ENCODE results near the gene OBP2A. TPM values are rescaled to one million over a fixed set of nuclear protein-coding genes. Genes with fewer than 3 reads are reported as not detected.

OBP2A gene
- total RNA-seq, 1 donor from 2014 or later, result not detected

DNA sequence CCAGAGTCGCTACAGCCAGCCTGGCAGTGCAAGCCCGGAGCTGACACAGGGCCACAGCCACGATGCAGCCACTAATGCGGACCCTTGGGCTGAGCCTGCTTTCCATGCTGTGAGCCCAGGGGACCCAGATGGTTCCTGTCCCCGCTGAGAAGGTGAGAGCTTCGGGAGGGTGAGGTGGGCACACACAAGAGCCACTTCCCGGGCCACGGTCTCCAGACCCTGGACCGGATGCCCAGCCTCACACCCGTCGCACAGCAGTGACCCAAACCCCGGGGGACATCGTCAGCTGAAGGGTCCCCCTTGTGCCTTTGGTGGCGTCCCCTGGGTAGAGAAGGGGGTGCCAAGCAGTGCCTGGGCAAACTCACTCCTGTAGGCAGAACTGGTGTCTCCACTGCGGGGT is 29.0 kb downstream of the OBP2A start:
- no peaks in the 10 kb centered on the region for H3K4me1 Mint-ChIP-seq (ENCODE audit: low read depth, unreplicated experiment)
- no peak overlapping the region for H3K9ac ChIP-seq (ENCODE audit: low read length)
- no peaks in the 10 kb centered on the region for H3K36me3 Mint-ChIP-seq (ENCODE audit: low read depth, unreplicated experiment)

DNA sequence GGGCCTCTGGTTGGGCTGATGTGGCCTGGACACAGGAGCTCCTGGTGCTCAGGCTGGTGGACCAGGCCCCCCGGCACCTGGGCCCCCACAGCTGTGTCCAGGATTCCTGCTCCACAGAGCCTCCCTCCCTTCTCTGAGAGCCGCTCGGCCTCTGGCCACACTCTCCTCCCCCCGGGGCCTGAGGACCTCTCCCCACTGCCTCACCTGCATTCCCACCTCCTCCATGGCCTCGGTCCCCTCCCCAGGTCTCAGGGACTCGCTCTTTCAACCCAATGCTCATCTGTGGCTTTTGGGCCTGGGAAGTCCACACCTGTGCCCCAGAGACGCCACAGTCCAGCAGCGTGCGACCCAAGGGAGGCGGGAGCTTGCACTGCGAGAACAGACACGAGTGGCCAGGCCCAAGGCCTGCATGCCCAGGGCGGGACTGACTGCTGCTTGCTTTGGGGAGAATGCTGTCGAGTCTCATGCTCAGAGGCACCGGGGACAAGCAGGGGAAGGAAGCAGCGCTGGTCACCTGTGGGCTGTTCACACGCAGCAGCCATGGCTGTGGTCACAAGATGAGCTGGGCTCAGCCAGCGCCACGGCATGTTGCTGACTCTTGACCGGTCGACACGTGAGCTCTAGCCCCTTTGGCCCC is 30.2 kb downstream of the OBP2A start:
- FAIRE-seq (no peak), DNase-seq (ENCODE audit: low read depth) (no peak)
- no peaks in the 10 kb centered on the region for H4K20me1 ChIP-seq (ENCODE audit: insufficient read depth, low read length)
- Mint-ChIP-seq H3K9me3 (ENCODE audit: unreplicated experiment) (no peaks in the 10 kb centered on the region), H3K4me1 (ENCODE audit: low read depth, unreplicated experiment) (no peaks in the 10 kb centered on the region), H3K4me3 (ENCODE audit: unreplicated experiment) (no peak overlapping the region), H3K27ac (ENCODE audit: unreplicated experiment) (no peak overlapping the region), H3K27me3 (ENCODE audit: low read depth, unreplicated experiment) (peaks cover 16% of the 10 kb centered on the region), H3K36me3 (ENCODE audit: low read depth, unreplicated experiment) (no peaks in the 10 kb centered on the region)
- H3K4me3 ChIP-seq (ENCODE audit: insufficient read depth, low read depth, low read length), result no peak overlapping the region
- H3K4me1 ChIP-seq (ENCODE audit: insufficient read depth, low read length), result no peaks in the 10 kb centered on the region
- H2AFZ ChIP-seq (ENCODE audit: low read depth, low read length), result no peak overlapping the region
- H3K9me3 ChIP-seq (ENCODE audit: insufficient read depth, low read depth, low read length), result peaks cover 3% of the 10 kb centered on the region
- H3K27ac ChIP-seq (ENCODE audit: low read depth, low read length), result no peak overlapping the region
- H3K9ac ChIP-seq (ENCODE audit: low read length), result no peak overlapping the region
- H3K27me3 ChIP-seq (ENCODE audit: insufficient read depth, low read length), result no peaks in the 10 kb centered on the region
- H3K4me2 ChIP-seq (ENCODE audit: low read length), result no peak overlapping the region
- TF ChIP-seq, protein P1, sequence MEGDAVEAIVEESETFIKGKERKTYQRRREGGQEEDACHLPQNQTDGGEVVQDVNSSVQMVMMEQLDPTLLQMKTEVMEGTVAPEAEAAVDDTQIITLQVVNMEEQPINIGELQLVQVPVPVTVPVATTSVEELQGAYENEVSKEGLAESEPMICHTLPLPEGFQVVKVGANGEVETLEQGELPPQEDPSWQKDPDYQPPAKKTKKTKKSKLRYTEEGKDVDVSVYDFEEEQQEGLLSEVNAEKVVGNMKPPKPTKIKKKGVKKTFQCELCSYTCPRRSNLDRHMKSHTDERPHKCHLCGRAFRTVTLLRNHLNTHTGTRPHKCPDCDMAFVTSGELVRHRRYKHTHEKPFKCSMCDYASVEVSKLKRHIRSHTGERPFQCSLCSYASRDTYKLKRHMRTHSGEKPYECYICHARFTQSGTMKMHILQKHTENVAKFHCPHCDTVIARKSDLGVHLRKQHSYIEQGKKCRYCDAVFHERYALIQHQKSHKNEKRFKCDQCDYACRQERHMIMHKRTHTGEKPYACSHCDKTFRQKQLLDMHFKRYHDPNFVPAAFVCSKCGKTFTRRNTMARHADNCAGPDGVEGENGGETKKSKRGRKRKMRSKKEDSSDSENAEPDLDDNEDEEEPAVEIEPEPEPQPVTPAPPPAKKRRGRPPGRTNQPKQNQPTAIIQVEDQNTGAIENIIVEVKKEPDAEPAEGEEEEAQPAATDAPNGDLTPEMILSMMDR (IDR thresholded peaks at IDR 0.05; ENCODE audit: insufficient read depth, low read depth, low read length), result no peak
- TF ChIP-seq EZH2 (IDR thresholded peaks at IDR 0.05; ENCODE audit: insufficient read depth, low read length), result no peak
- no peaks in the 10 kb centered on the region for H3K79me2 ChIP-seq (ENCODE audit: insufficient read depth, low read length)
- no peaks in the 10 kb centered on the region for H3K36me3 ChIP-seq (ENCODE audit: insufficient read depth, low read length)

More for the DNA sequence above, 29.0 kb downstream of the OBP2A start:
- H3K4me3 ChIP-seq (ENCODE audit: insufficient read depth, low read depth, low read length), result no peak overlapping the region
- H3K27ac Mint-ChIP-seq (ENCODE audit: unreplicated experiment), result no peak overlapping the region
- no peaks in the 10 kb centered on the region for H3K79me2 ChIP-seq (ENCODE audit: insufficient read depth, low read length)
- peaks cover 3% of the 10 kb centered on the region for H3K9me3 ChIP-seq (ENCODE audit: insufficient read depth, low read depth, low read length)
- no peaks in the 10 kb centered on the region for H4K20me1 ChIP-seq (ENCODE audit: insufficient read depth, low read length)
- DNase-seq (ENCODE audit: low read depth), result no peak
- no peak for FAIRE-seq
- no peak for TF ChIP-seq EZH2 (IDR thresholded peaks at IDR 0.05; ENCODE audit: insufficient read depth, low read length)
- TF ChIP-seq, protein P1 (IDR thresholded peaks at IDR 0.05; ENCODE audit: insufficient read depth, low read depth, low read length), result no peak
- H3K4me1 ChIP-seq (ENCODE audit: insufficient read depth, low read length), result no peaks in the 10 kb centered on the region
- no peaks in the 10 kb centered on the region for H3K9me3 Mint-ChIP-seq (ENCODE audit: unreplicated experiment)
- H3K27ac ChIP-seq (ENCODE audit: low read depth, low read length), result no peak overlapping the region
- H2AFZ ChIP-seq (ENCODE audit: low read depth, low read length), result no peak overlapping the region
- no peaks in the 10 kb centered on the region for H3K36me3 ChIP-seq (ENCODE audit: insufficient read depth, low read length)
- H3K27me3 ChIP-seq (ENCODE audit: insufficient read depth, low read length), result no peaks in the 10 kb centered on the region
- H3K4me2 ChIP-seq (ENCODE audit: low read length), result no peak overlapping the region
- H3K4me3 Mint-ChIP-seq (ENCODE audit: unreplicated experiment), result no peak overlapping the region
- H3K27me3 Mint-ChIP-seq (ENCODE audit: low read depth, unreplicated experiment), result peaks cover 16% of the 10 kb centered on the region

DNA sequence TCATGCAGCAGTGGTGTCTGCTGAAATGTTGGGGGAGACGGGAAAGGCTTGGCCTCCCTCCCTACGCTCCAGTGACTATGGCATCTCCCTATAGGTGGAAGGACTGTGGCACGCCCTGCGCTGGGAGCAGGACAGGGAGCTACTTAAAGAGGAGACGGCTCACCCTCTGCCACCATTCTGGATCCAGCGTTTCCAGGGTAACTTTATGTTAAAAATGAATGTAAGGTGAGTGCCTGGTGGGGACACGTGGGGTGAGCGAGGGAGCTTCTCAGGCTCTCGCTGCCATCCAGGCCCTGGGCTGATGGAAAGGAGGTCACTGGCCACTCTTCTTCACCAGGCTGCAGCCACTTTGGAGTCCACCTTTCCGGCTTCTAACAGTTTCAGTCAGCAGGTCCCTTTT is 31.3 kb downstream of the OBP2A start:
- DNase-seq (ENCODE audit: low read depth) (no peak), FAIRE-seq (no peak)
- Mint-ChIP-seq H3K27ac (ENCODE audit: unreplicated experiment) (no peak overlapping the region), H3K4me1 (ENCODE audit: low read depth, unreplicated experiment) (no peaks in the 10 kb centered on the region), H3K9me3 (ENCODE audit: unreplicated experiment) (peaks cover 7% of the 10 kb centered on the region), H3K36me3 (ENCODE audit: low read depth, unreplicated experiment) (no peaks in the 10 kb centered on the region), H3K4me3 (ENCODE audit: unreplicated experiment) (no peak overlapping the region), H3K27me3 (ENCODE audit: low read depth, unreplicated experiment) (peaks cover 23% of the 10 kb centered on the region)
- no peak for TF ChIP-seq EZH2 (IDR thresholded peaks at IDR 0.05; ENCODE audit: insufficient read depth, low read length)
- TF ChIP-seq, protein P1 (IDR thresholded peaks at IDR 0.05; ENCODE audit: insufficient read depth, low read depth, low read length), result no peak
- Histone ChIP-seq H2AFZ (ENCODE audit: low read depth, low read length) (no peak overlapping the region), H3K4me2 (ENCODE audit: low read length) (no peak overlapping the region), H3K4me1 (ENCODE audit: insufficient read depth, low read length) (no peaks in the 10 kb centered on the region), H3K9me3 (ENCODE audit: insufficient read depth, low read depth, low read length) (peaks cover 6% of the 10 kb centered on the region), H3K27me3 (ENCODE audit: insufficient read depth, low read length) (no peaks in the 10 kb centered on the region), H3K9ac (ENCODE audit: low read length) (no peak overlapping the region), H3K27ac (ENCODE audit: low read depth, low read length) (no peak overlapping the region), H4K20me1 (ENCODE audit: insufficient read depth, low read length) (no peaks in the 10 kb centered on the region), H3K36me3 (ENCODE audit: insufficient read depth, low read length) (no peaks in the 10 kb centered on the region), H3K4me3 (ENCODE audit: insufficient read depth, low read depth, low read length) (no peak overlapping the region), H3K79me2 (ENCODE audit: insufficient read depth, low read length) (no peaks in the 10 kb centered on the region)
